Calu3 (cell line): ENCODE results near the gene RIOK3. TPM values are rescaled to one million over a fixed set of nuclear protein-coding genes. Genes with fewer than 3 reads are reported as not detected.

Experiments
- BruUV-seq: library from RNA; stranded (reverse); fragments of 400-500 nt; replicated peaks from 2 replicates; lab custom pipeline; 2021; lab: Mats Ljungman, UMichigan
- CTCF ChIA-PET: fragments of 300-600 bp; sonication (Branson Sonifier 250); formaldehyde crosslinking; loops from one replicate; lab custom pipeline; 2022; ENCODE audit warnings: antibody characterized with exemption; lab: Charles Lee
- DNase-seq: peaks from one replicate; pipeline ENCODE4 v3.0.0; 2022
- H3K27ac Mint-ChIP-seq: one replicate; pipeline ENCODE4 v1.8.0; 2022; ENCODE audit warnings: mixed read lengths; ENCODE audit not compliant: unreplicated experiment
- H3K27me3 Mint-ChIP-seq: one replicate; pipeline ENCODE4 v1.8.0; 2022; ENCODE audit warnings: mixed read lengths; ENCODE audit not compliant: unreplicated experiment
- H3K36me3 Mint-ChIP-seq: one replicate; pipeline ENCODE4 v1.8.0; 2022; ENCODE audit warnings: mild to moderate bottlenecking, moderate library complexity, mixed read lengths; ENCODE audit not compliant: insufficient read depth, unreplicated experiment
- H3K4me1 Mint-ChIP-seq: one replicate; pipeline ENCODE4 v1.8.0; 2022; ENCODE audit warnings: mild to moderate bottlenecking, low read depth, mixed read lengths; ENCODE audit not compliant: unreplicated experiment
- H3K4me3 Mint-ChIP-seq: one replicate; pipeline ENCODE4 v1.8.0; 2022; ENCODE audit warnings: mild to moderate bottlenecking, low read depth, moderate library complexity, mixed read lengths; ENCODE audit not compliant: unreplicated experiment
- H3K9me3 Mint-ChIP-seq: one replicate; pipeline ENCODE4 v1.8.0; 2022; ENCODE audit warnings: low read depth, mixed read lengths; ENCODE audit not compliant: unreplicated experiment
- CTCF ChIP-seq: fragments of 200-600 bp; IDR thresholded peaks from one replicate; pipeline ENCODE4 v1.8.0; 2022; ENCODE audit warnings: antibody characterized with exemption; ENCODE audit not compliant: unreplicated experiment
- intact Hi-C: fragments of 100-400 bp; cut with micrococcal nuclease; formaldehyde crosslinking; loops from one replicate; pipeline ENCODE4 v1.10.0; 2022; ENCODE audit not compliant: unreplicated experiment
- total RNA-seq: library from RNA; stranded (reverse); gene quantifications from 2 replicates; pipeline ENCODE4 v1.2.3, GENCODE V29; 2022

RIOK3 gene
- total RNA-seq, 1 experiment from 2014 or later: 91.1 TPM

- H3K27me3 Mint-ChIP-seq: no peaks in the 10 kb centered on the region
- intact Hi-C loops: no loop called here
- no peaks in the 10 kb centered on the region for H3K9me3 Mint-ChIP-seq
- no peak for TF ChIP-seq CTCF
- H3K4me3 Mint-ChIP-seq: no peak overlapping the region
- H3K36me3 Mint-ChIP-seq: peaks cover 75% of the 10 kb centered on the region
- H3K27ac Mint-ChIP-seq: no peak overlapping the region
- no peak for DNase-seq
- CTCF ChIA-PET: no interaction called here
- BruUV-seq: no TSS peak
- peaks cover 11% of the 10 kb centered on the region for H3K4me1 Mint-ChIP-seq
Measured at GRCh38 chr18:23521907-23522306, 68.8 kb downstream of the RIOK3 start.

GRCh38 chr18:23523429-23524212 lies 70.5 kb downstream of the RIOK3 start:
- CTCF ChIA-PET: interaction anchor here (1.0 kb wide), 1 partner anchor 179 kb away, joined by 3 read pairs; no protein-coding TSS in a partner anchor
- no peaks in the 10 kb centered on the region for H3K9me3 Mint-ChIP-seq
- no peaks in the 10 kb centered on the region for H3K27me3 Mint-ChIP-seq
- H3K27ac Mint-ChIP-seq: peak overlapping the region; percentile 34
- TF ChIP-seq CTCF: no peak
- H3K4me3 Mint-ChIP-seq: no peak overlapping the region
- DNase-seq: no peak
- peaks cover 79% of the 10 kb centered on the region for H3K36me3 Mint-ChIP-seq
- intact Hi-C loops: no loop called here
- BruUV-seq: no TSS peak
- peaks cover 11% of the 10 kb centered on the region for H3K4me1 Mint-ChIP-seq

GRCh38 chr18:23524213-23524707 lies 71.2 kb downstream of the RIOK3 start:
- Mint-ChIP-seq H3K4me1 (peaks cover 15% of the 10 kb centered on the region), H3K27me3 (no peaks in the 10 kb centered on the region), H3K36me3 (peaks cover 83% of the 10 kb centered on the region), H3K4me3 (no peak overlapping the region), H3K9me3 (no peaks in the 10 kb centered on the region), H3K27ac (peak overlapping the region; percentile 34)
- BruUV-seq: no TSS peak
- DNase-seq: no peak
- CTCF ChIA-PET: interaction anchor here (1.0 kb wide), 1 partner anchor 179 kb away, joined by 3 read pairs; no protein-coding TSS in a partner anchor
- TF ChIP-seq CTCF: no peak
- intact Hi-C loops: no loop called here

- Mint-ChIP-seq H3K27me3 (no peaks in the 10 kb centered on the region), H3K36me3 (peaks cover 88% of the 10 kb centered on the region), H3K9me3 (no peaks in the 10 kb centered on the region), H3K4me3 (no peak overlapping the region), H3K27ac (no peak overlapping the region), H3K4me1 (peaks cover 32% of the 10 kb centered on the region)
- no peak for TF ChIP-seq CTCF
- DNase-seq: no peak
- CTCF ChIA-PET: no interaction called here
- intact Hi-C loops: no loop called here
- no TSS peak for BruUV-seq
Measured at GRCh38 chr18:23526501-23527063, 73.5 kb downstream of the RIOK3 start.
